Prostate gland (tissue), 2 donors: ENCODE results near the gene PDE2A. TPM values are rescaled to one million over a fixed set of nuclear protein-coding genes. Genes with fewer than 3 reads are reported as not detected.

Experiments used
- DNase-seq: peaks from one replicate; pipeline ENCODE4 v3.0.0-alpha.2; 2019; ENCODE audit warnings: low spot score
- H3K27ac ChIP-seq, 2 donors: fragments of 200-600 bp; sonication (generic); 2 replicates each; pipeline ENCODE4 v1.5.1; 2017 to 2019
- H3K27me3 ChIP-seq: fragments of 200-600 bp; sonication (generic); replicated peaks from 2 replicates; pipeline ENCODE4 v1.5.1; 2019; ENCODE audit not compliant: insufficient read depth
- H3K36me3 ChIP-seq, 2 donors: fragments of 200-600 bp; sonication (generic); 1 replicate in 1 of 2; 2 replicates in 1 of 2; pipeline versions ENCODE4 v1.5.1 to v1.8.1; 2017 to 2019
- H3K4me1 ChIP-seq: fragments of 200-600 bp; sonication (generic); replicated peaks from 2 replicates; pipeline ENCODE4 v1.5.1; 2019
- H3K4me3 ChIP-seq, 2 donors: fragments of 200-600 bp; sonication (generic); 2 replicates each; pipeline ENCODE4 v1.5.1; 2017 to 2019
- H3K9me3 ChIP-seq: fragments of 200-600 bp; sonication (generic); 2 replicates; pipeline ENCODE4 v1.5.1; 2017
- CTCF ChIP-seq, 4 experiments: fragments of 200-600 bp in 2 of 4; fragments of 450-650 bp in 2 of 4; sonication (generic) in 2 of 4; IDR thresholded peaks; 1 replicate in 3 of 4; 2 replicates in 1 of 4; pipeline ENCODE4 v1.5.1; 2016 to 2019; ENCODE audit warnings: antibody characterized with exemption in 4 of 4, mild to moderate bottlenecking in 2 of 4, moderate library complexity in 2 of 4
- POLR2A ChIP-seq: fragments of 450-650 bp; IDR thresholded peaks from one replicate; pipeline ENCODE4 v1.6.1; 2016; ENCODE audit warnings: antibody characterized with exemption, mild to moderate bottlenecking
- POLR2AphosphoS5 ChIP-seq: sonication (generic); formaldehyde crosslinking; IDR thresholded peaks from one replicate; pipeline ENCODE4 v1.6.1; 2017; ENCODE audit warnings: antibody characterized with exemption
- WGBS: methylation state at CpG from one replicate; pipeline ENCODE4 v1.1.5; 2018; 5-methylcytosine and 5-hydroxymethylcytosine counted together
- intact Hi-C: fragments of 100-400 bp; cut with DNase I; formaldehyde crosslinking; loops from one replicate; pipeline ENCODE4 v1.14.2; 2022
- total RNA-seq, 2 donors: library from RNA; depleted of rRNA; stranded (reverse); fragments of >200 nt; gene quantifications; one replicate each; pipeline ENCODE4 v1.1.0, GENCODE V29; 2016

The PDE2A gene
- total RNA-seq, 2 donors from 2014 or later = 24.2 to 47.7 TPM

- Histone ChIP-seq H3K27ac (no peak overlapping the region), H3K4me3 (no peak overlapping the region), H3K4me1 (peaks cover 10% of the 10 kb centered on the region)
These were observed 43.9 kb upstream of the PDE2A start for GRCh38 chr11:72718101-72718501.

GRCh38 chr11:72716788-72717435, 42.7 kb upstream of the PDE2A start:
- H3K4me1 ChIP-seq = peaks cover 7% of the 10 kb centered on the region
- H3K9me3 ChIP-seq = no peaks in the 10 kb centered on the region
- no peak for DNase-seq
- 75% methylated on average over 9 of the region's 14 CpGs for WGBS
- no peak overlapping the region for H3K4me3 ChIP-seq
- H3K27me3 ChIP-seq = no peaks in the 10 kb centered on the region
- no peak overlapping the region for H3K27ac ChIP-seq
- TF ChIP-seq POLR2A (no peak), CTCF (IDR thresholded peaks at IDR 0.05) (no peak), POLR2AphosphoS5 (no peak)
- no peaks in the 10 kb centered on the region for H3K36me3 ChIP-seq
- intact Hi-C loops = no loop called here

More at GRCh38 chr11:72718101-72718501, 43.9 kb upstream of the PDE2A start:
- TF ChIP-seq POLR2A = no peak
- Histone ChIP-seq H3K9me3 (no peaks in the 10 kb centered on the region), H3K36me3 (no peaks in the 10 kb centered on the region), H3K27me3 (no peaks in the 10 kb centered on the region)
- intact Hi-C loops = no loop called here
- no peak for DNase-seq
- WGBS = 82% methylated on average over 9 of the region's 9 CpGs

- intact Hi-C loops = no loop called here
- H3K4me1 ChIP-seq = peaks cover 7% of the 10 kb centered on the region
- no peaks in the 10 kb centered on the region for H3K9me3 ChIP-seq
- WGBS = 34% methylated on average over 7 of the region's 7 CpGs
- DNase-seq = no peak
- TF ChIP-seq CTCF (IDR thresholded peaks at IDR 0.05) (no peak), POLR2AphosphoS5 (no peak), POLR2A (no peak)
- H3K27me3 ChIP-seq = no peaks in the 10 kb centered on the region
- H3K36me3 ChIP-seq = peaks cover 0 to 2% of the 10 kb centered on the region in 2 donors
- no peak overlapping the region for H3K4me3 ChIP-seq
- no peak overlapping the region for H3K27ac ChIP-seq
These were observed 42.1 kb upstream of the PDE2A start for GRCh38 chr11:72716290-72716689.

- intact Hi-C loops = no loop called here
- Histone ChIP-seq H3K36me3 (peaks cover 0 to 23% of the 10 kb centered on the region in 2 donors), H3K9me3 (no peaks in the 10 kb centered on the region), H3K4me3 (no peak overlapping the region), H3K4me1 (no peaks in the 10 kb centered on the region), H3K27me3 (no peaks in the 10 kb centered on the region), H3K27ac (no peak overlapping the region)
- TF ChIP-seq POLR2AphosphoS5 = no peak
- no peak for TF ChIP-seq CTCF (IDR thresholded peaks at IDR 0.05)
- no peak for TF ChIP-seq POLR2A
- DNase-seq = no peak
- 59% methylated on average over 7 of the region's 10 CpGs for WGBS
These were observed 38.6 kb upstream of the PDE2A start for GRCh38 chr11:72712841-72713240.

GRCh38 chr11:72712168-72712751, 38.0 kb upstream of the PDE2A start:
- Histone ChIP-seq H3K4me3 (no peak overlapping the region), H3K4me1 (no peaks in the 10 kb centered on the region), H3K27ac (no peak overlapping the region), H3K27me3 (no peaks in the 10 kb centered on the region), H3K9me3 (no peaks in the 10 kb centered on the region), H3K36me3 (peaks cover 1 to 29% of the 10 kb centered on the region in 2 donors)
- no peak for DNase-seq
- intact Hi-C loops = no loop called here
- 52% methylated on average over 19 of the region's 26 CpGs for WGBS
- no peak for TF ChIP-seq POLR2A
- TF ChIP-seq CTCF (IDR thresholded peaks at IDR 0.05) = no peak
- no peak for TF ChIP-seq POLR2AphosphoS5
